ENCODE results near the gene UPF3A. TPM values are rescaled to one million over a fixed set of nuclear protein-coding genes. Genes with fewer than 3 reads are reported as not detected.

UPF3A gene
- total RNA-seq, 6 experiments from 2014 or later: 10.6 to 24.3 (median 14.8) TPM

GRCh38 chr13:114311908-114312307 lies 30.5 kb downstream of the UPF3A start:
- peaks cover 0 to 14% (median 0%) of the 10 kb centered on the region in 4 donors for H3K4me1 ChIP-seq
- no peak overlapping the region for H3K4me3 ChIP-seq
- TF ChIP-seq POLR2A (IDR thresholded peaks at IDR 0.05) (no peak), CTCF (IDR thresholded peaks at IDR 0.05) (no peak)
- no peak for ATAC-seq
- intact Hi-C loops (cut with DNase I): no loop called here
- no peak overlapping the region for H3K27ac ChIP-seq
- H3K36me3 ChIP-seq: peaks cover 0 to under 1% (median 0%) of the 10 kb centered on the region in 4 donors
- no peaks in the 10 kb centered on the region for H3K27me3 ChIP-seq
- no peaks in the 10 kb centered on the region for H3K9me3 ChIP-seq
- 51% methylated on average over 2 of the region's 2 CpGs for WGBS (ENCODE audit: insufficient coverage, low coverage, low lambda C conversion rate, missing lambda C conversion rate)
- no peak for DNase-seq

GRCh38 chr13:114313061-114313860 lies 31.9 kb downstream of the UPF3A start:
- intact Hi-C loops (cut with DNase I): no loop called here
- Histone ChIP-seq H3K4me1 (peaks cover 0 to 14% (median 1%) of the 10 kb centered on the region in 4 donors), H3K27me3 (no peaks in the 10 kb centered on the region), H3K27ac (peak overlapping the region; percentile 73 to 87 (median 86)), H3K4me3 (peak overlapping the region; percentile 85 to 90 (median 85)), H3K36me3 (no peaks in the 10 kb centered on the region), H3K9me3 (no peaks in the 10 kb centered on the region)
- DNase-seq: peak in 1 of 3 donors; percentile 25
- WGBS (ENCODE audit: insufficient coverage, low coverage, low lambda C conversion rate, missing lambda C conversion rate): 82% methylated on average over 17 of the region's 17 CpGs
- TF ChIP-seq CTCF (IDR thresholded peaks at IDR 0.05): no peak
- no peak for TF ChIP-seq POLR2A (IDR thresholded peaks at IDR 0.05)
- ATAC-seq: no peak

- peaks cover 0 to 19% (median 2%) of the 10 kb centered on the region in 4 donors for H3K4me1 ChIP-seq
- WGBS (ENCODE audit: insufficient coverage, low coverage, low lambda C conversion rate, missing lambda C conversion rate): under 1% methylated on average over 49 of the region's 107 CpGs
Observed at GRCh38 chr13:114314074-114314912, 32.9 kb downstream of the UPF3A start, which contains the start of gene CHAMP1. Gene CHAMP1 (plus strand): TSS chr13:114314503. CDS start chr13:114323843, 9,340 bp downstream.

More at GRCh38 chr13:114314074-114314912, 32.9 kb downstream of the UPF3A start, which contains the start of gene CHAMP1:
- ATAC-seq (peak; percentile 93 to 97 (median 97)), DNase-seq (peak; percentile 96 to 97 (median 97))
- TF ChIP-seq CTCF (IDR thresholded peaks at IDR 0.05): no peak
- TF ChIP-seq POLR2A (IDR thresholded peaks at IDR 0.05): peak; percentile 98
- H3K27ac ChIP-seq: peak within 1 kb of the TSS; percentile 73 to 87 (median 86)
- no peaks in the 10 kb centered on the region for H3K9me3 ChIP-seq
- H3K4me3 ChIP-seq: peak within 1 kb of the TSS; percentile 85 to 90 (median 85)
- intact Hi-C loops (cut with DNase I): no loop called here
- no peaks in the 10 kb centered on the region for H3K36me3 ChIP-seq
- no peaks in the 10 kb centered on the region for H3K27me3 ChIP-seq

All from right lobe of liver (tissue), 6 donors.